ENCODE results near the gene SMPD2.

Gene SMPD2

GRCh38 chr6:109448615-109449014, 8.1 kb downstream of the SMPD2 start:
- Histone ChIP-seq H3K36me3 (ENCODE audit: control insufficient read depth in 1 of 2, insufficient read depth in 2 of 2, low read depth in 1 of 2, low read length in 2 of 2) (peaks cover 69 to 89% of the 10 kb centered on the region in 2 experiments), H4K91ac (ENCODE audit: low read length) (no peak overlapping the region), H2BK12ac (ENCODE audit: low read length in 2 of 2) (no peak overlapping the region), H3K27ac (ENCODE audit: low read length, poor library complexity, severe bottlenecking) (no peak overlapping the region), H2BK5ac (ENCODE audit: low read depth, low read length, poor library complexity, severe bottlenecking) (no peak overlapping the region), H3K18ac (ENCODE audit: low read depth in 1 of 2, low read length in 2 of 2) (no peak overlapping the region), H2BK120ac (ENCODE audit: low read depth, low read length) (no peak overlapping the region), H3K79me1 (replicated peaks; ENCODE audit: low read length, poor library complexity, severe bottlenecking) (peaks cover 26% of the 10 kb centered on the region), H3K4ac (ENCODE audit: low read depth in 1 of 2, low read length in 2 of 2) (no peak overlapping the region), H3K23ac (ENCODE audit: low read length in 2 of 2) (no peak overlapping the region), H3K4me3 (ENCODE audit: insufficient read depth in 1 of 2, low read depth in 1 of 2, low read length in 2 of 2) (no peak overlapping the region), H2AFZ (ENCODE audit: low read depth, low read length) (no peak overlapping the region), H3K4me2 (ENCODE audit: low read length, poor library complexity, severe bottlenecking) (no peak overlapping the region), H3K14ac (ENCODE audit: low read length in 2 of 2) (no peak overlapping the region), H2AK5ac (ENCODE audit: low read length, severe bottlenecking) (no peak overlapping the region), H4K8ac (ENCODE audit: low read length) (no peak overlapping the region), H2BK15ac (ENCODE audit: low read depth, poor library complexity, severe bottlenecking) (no peak overlapping the region), H3K9ac (ENCODE audit: low read length) (no peak overlapping the region), H3K27me3 (ENCODE audit: control insufficient read depth in 1 of 2, insufficient read depth in 1 of 2, low read length in 2 of 2) (no peaks in the 10 kb centered on the region), H3K9me3 (ENCODE audit: control insufficient read depth, low read length) (no peaks in the 10 kb centered on the region), H3K4me1 (ENCODE audit: control insufficient read depth, insufficient read depth, low read depth, low read length) (peaks cover 3% of the 10 kb centered on the region)
- no peak for DNase-seq
- 100% methylated on average over 5 of the region's 7 CpGs for WGBS

GRCh38 chr6:109449064-109449794, 8.7 kb downstream of the SMPD2 start:
- no peak overlapping the region for H2AK5ac ChIP-seq (ENCODE audit: low read length, severe bottlenecking)
- H4K91ac ChIP-seq (ENCODE audit: low read length): no peak overlapping the region
- H3K9ac ChIP-seq (ENCODE audit: low read length): no peak overlapping the region
- no peak overlapping the region for H3K4me3 ChIP-seq (ENCODE audit: insufficient read depth in 1 of 2, low read depth in 1 of 2, low read length in 2 of 2)
- peaks cover 9% of the 10 kb centered on the region for H3K4me1 ChIP-seq (ENCODE audit: control insufficient read depth, insufficient read depth, low read depth, low read length)
- no peak overlapping the region for H3K23ac ChIP-seq (ENCODE audit: low read length in 2 of 2)
- no peak overlapping the region for H2BK120ac ChIP-seq (ENCODE audit: low read depth, low read length)
- H3K27me3 ChIP-seq (ENCODE audit: control insufficient read depth in 1 of 2, insufficient read depth in 1 of 2, low read length in 2 of 2): no peaks in the 10 kb centered on the region
- H3K27ac ChIP-seq (ENCODE audit: low read length, poor library complexity, severe bottlenecking): no peak overlapping the region
- no peak overlapping the region for H2BK15ac ChIP-seq (ENCODE audit: low read depth, poor library complexity, severe bottlenecking)
- H3K9me3 ChIP-seq (ENCODE audit: control insufficient read depth, low read length): no peaks in the 10 kb centered on the region
- H2BK5ac ChIP-seq (ENCODE audit: low read depth, low read length, poor library complexity, severe bottlenecking): no peak overlapping the region
- no peak overlapping the region for H2BK12ac ChIP-seq (ENCODE audit: low read length in 2 of 2)
- H3K36me3 ChIP-seq (ENCODE audit: control insufficient read depth in 1 of 2, insufficient read depth in 2 of 2, low read depth in 1 of 2, low read length in 2 of 2): peaks cover 65 to 88% of the 10 kb centered on the region in 2 experiments
- DNase-seq: no peak
- WGBS: 97% methylated on average over 19 of the region's 19 CpGs
- no peak overlapping the region for H2AFZ ChIP-seq (ENCODE audit: low read depth, low read length)
- H4K8ac ChIP-seq (ENCODE audit: low read length): no peak overlapping the region
- no peak overlapping the region for H3K4me2 ChIP-seq (ENCODE audit: low read length, poor library complexity, severe bottlenecking)
- no peak overlapping the region for H3K18ac ChIP-seq (ENCODE audit: low read depth in 1 of 2, low read length in 2 of 2)
- H3K4ac ChIP-seq (ENCODE audit: low read depth in 1 of 2, low read length in 2 of 2): no peak overlapping the region
- H3K79me1 ChIP-seq (replicated peaks; ENCODE audit: low read length, poor library complexity, severe bottlenecking): peaks cover 26% of the 10 kb centered on the region
- no peak overlapping the region for H3K14ac ChIP-seq (ENCODE audit: low read length in 2 of 2)

GRCh38 chr6:109449795-109450673, 9.5 kb downstream of the SMPD2 start:
- Histone ChIP-seq H3K4ac (ENCODE audit: low read depth in 1 of 2, low read length in 2 of 2) (no peak overlapping the region), H3K9ac (ENCODE audit: low read length) (no peak overlapping the region), H3K4me1 (ENCODE audit: control insufficient read depth, insufficient read depth, low read depth, low read length) (peaks cover 13% of the 10 kb centered on the region), H4K8ac (ENCODE audit: low read length) (no peak overlapping the region), H3K36me3 (ENCODE audit: control insufficient read depth in 1 of 2, insufficient read depth in 2 of 2, low read depth in 1 of 2, low read length in 2 of 2) (peaks cover 56 to 80% of the 10 kb centered on the region in 2 experiments), H4K91ac (ENCODE audit: low read length) (no peak overlapping the region), H3K27me3 (ENCODE audit: control insufficient read depth in 1 of 2, insufficient read depth in 1 of 2, low read length in 2 of 2) (no peaks in the 10 kb centered on the region), H3K14ac (ENCODE audit: low read length in 2 of 2) (no peak overlapping the region), H2BK5ac (ENCODE audit: low read depth, low read length, poor library complexity, severe bottlenecking) (no peak overlapping the region), H2BK15ac (ENCODE audit: low read depth, poor library complexity, severe bottlenecking) (no peak overlapping the region), H2AK5ac (ENCODE audit: low read length, severe bottlenecking) (no peak overlapping the region), H3K79me1 (replicated peaks; ENCODE audit: low read length, poor library complexity, severe bottlenecking) (peaks cover 28% of the 10 kb centered on the region), H3K4me3 (ENCODE audit: insufficient read depth in 1 of 2, low read depth in 1 of 2, low read length in 2 of 2) (no peak overlapping the region), H2BK120ac (ENCODE audit: low read depth, low read length) (no peak overlapping the region), H2AFZ (ENCODE audit: low read depth, low read length) (no peak overlapping the region), H3K27ac (ENCODE audit: low read length, poor library complexity, severe bottlenecking) (no peak overlapping the region), H3K23ac (ENCODE audit: low read length in 2 of 2) (no peak overlapping the region), H3K18ac (ENCODE audit: low read depth in 1 of 2, low read length in 2 of 2) (no peak overlapping the region), H3K4me2 (ENCODE audit: low read length, poor library complexity, severe bottlenecking) (no peak overlapping the region), H3K9me3 (ENCODE audit: control insufficient read depth, low read length) (no peaks in the 10 kb centered on the region), H2BK12ac (ENCODE audit: low read length in 2 of 2) (no peak overlapping the region)
- WGBS: 96% methylated on average over 16 of the region's 16 CpGs
- DNase-seq: no peak

GRCh38 chr6:109450801-109451200, 10.3 kb downstream of the SMPD2 start:
- H3K18ac ChIP-seq (ENCODE audit: low read depth in 1 of 2, low read length in 2 of 2): no peak overlapping the region
- peaks cover 14% of the 10 kb centered on the region for H3K4me1 ChIP-seq (ENCODE audit: control insufficient read depth, insufficient read depth, low read depth, low read length)
- H2BK5ac ChIP-seq (ENCODE audit: low read depth, low read length, poor library complexity, severe bottlenecking): no peak overlapping the region
- 100% methylated on average over 3 of the region's 3 CpGs for WGBS
- H2AK5ac ChIP-seq (ENCODE audit: low read length, severe bottlenecking): no peak overlapping the region
- H2AFZ ChIP-seq (ENCODE audit: low read depth, low read length): no peak overlapping the region
- no peak overlapping the region for H3K4me3 ChIP-seq (ENCODE audit: insufficient read depth in 1 of 2, low read depth in 1 of 2, low read length in 2 of 2)
- H3K79me1 ChIP-seq (replicated peaks; ENCODE audit: low read length, poor library complexity, severe bottlenecking): peaks cover 34% of the 10 kb centered on the region
- H2BK12ac ChIP-seq (ENCODE audit: low read length in 2 of 2): no peak overlapping the region
- H3K23ac ChIP-seq (ENCODE audit: low read length in 2 of 2): no peak overlapping the region
- no peaks in the 10 kb centered on the region for H3K27me3 ChIP-seq (ENCODE audit: control insufficient read depth in 1 of 2, insufficient read depth in 1 of 2, low read length in 2 of 2)
- H4K8ac ChIP-seq (ENCODE audit: low read length): no peak overlapping the region
- H2BK120ac ChIP-seq (ENCODE audit: low read depth, low read length): no peak overlapping the region
- H3K27ac ChIP-seq (ENCODE audit: low read length, poor library complexity, severe bottlenecking): no peak overlapping the region
- H3K9me3 ChIP-seq (ENCODE audit: control insufficient read depth, low read length): no peaks in the 10 kb centered on the region
- H3K4ac ChIP-seq (ENCODE audit: low read depth in 1 of 2, low read length in 2 of 2): no peak overlapping the region
- peaks cover 49 to 72% of the 10 kb centered on the region in 2 experiments for H3K36me3 ChIP-seq (ENCODE audit: control insufficient read depth in 1 of 2, insufficient read depth in 2 of 2, low read depth in 1 of 2, low read length in 2 of 2)
- H2BK15ac ChIP-seq (ENCODE audit: low read depth, poor library complexity, severe bottlenecking): no peak overlapping the region
- no peak for DNase-seq
- no peak overlapping the region for H3K14ac ChIP-seq (ENCODE audit: low read length in 2 of 2)
- no peak overlapping the region for H3K4me2 ChIP-seq (ENCODE audit: low read length, poor library complexity, severe bottlenecking)
- H3K9ac ChIP-seq (ENCODE audit: low read length): no peak overlapping the region
- H4K91ac ChIP-seq (ENCODE audit: low read length): no peak overlapping the region

Measured in mesenchymal stem cell (in vitro differentiated cells and primary cell).